Psoas muscle (tissue), 8 donors: ENCODE results near the gene HPSE2. TPM values are rescaled to one million over a fixed set of nuclear protein-coding genes. Genes with fewer than 3 reads are reported as not detected.
"Not testable (repeated sequence)": the region's sequence is repeated elsewhere in the genome, so short reads cannot be mapped to it uniquely, and the experiment has no call there.

Source experiments
- ATAC-seq, 4 donors: fragments of 200-7000 bp; cut with Tn5 transposase; one replicate each; pipeline ENCODE4 v1.9.1; 2020; ENCODE audit warnings: moderate library complexity in 3 of 4, mild to moderate bottlenecking in 2 of 4
- DNase-seq, 2 donors: peaks; one replicate each; pipeline ENCODE4 v3.0.0-alpha.2; 2020
- H3K27ac ChIP-seq: fragments of 200-600 bp; one replicate; pipeline ENCODE4 v1.8.0; 2022
- H3K27me3 ChIP-seq, 3 donors: fragments of 200-600 bp in 1 of 3; one replicate each; pipeline versions ENCODE4 v1.6.1 to v1.8.0; 2013 to 2022; ENCODE audit warnings: low read length in 2 of 3, mild to moderate bottlenecking in 2 of 3, moderate library complexity in 1 of 3; ENCODE audit not compliant: insufficient read depth in 3 of 3
- H3K36me3 ChIP-seq, 2 donors: fragments of 200-600 bp in 1 of 2; one replicate each; pipeline versions ENCODE4 v1.6.1 to v1.8.0; 2013 to 2022; ENCODE audit warnings: low read depth in 1 of 2, mild to moderate bottlenecking in 1 of 2, moderate library complexity in 1 of 2; ENCODE audit not compliant: insufficient read depth in 1 of 2
- H3K4me1 ChIP-seq: fragments of 200-600 bp; one replicate; pipeline ENCODE4 v1.8.0; 2022
- H3K4me3 ChIP-seq: fragments of 200-600 bp; one replicate; pipeline ENCODE4 v1.8.0; 2022; ENCODE audit warnings: mild to moderate bottlenecking
- H3K9me3 ChIP-seq: fragments of 200-600 bp; one replicate; pipeline ENCODE4 v1.8.0; 2022
- WGBS, 3 donors: extraction: QIAGEN DNeasy Blood & Tissue Kit; methylation state at CpG; one replicate each; pipeline versions ENCODE4 v1.1.6 to v1.1.7; 2013; 5-methylcytosine and 5-hydroxymethylcytosine counted together
- intact Hi-C, 2 donors: fragments of 100-400 bp; cut with DNase I; formaldehyde crosslinking; loops; one replicate each; pipeline versions ENCODE4 v1.11.0 to v1.14.2; 2022
- polyA plus RNA-seq, 3 donors: library from polyadenylated mRNA; stranded (reverse); fragments of 200-250 nt; gene quantifications; one replicate each; pipeline ENCODE4 v1.2.3, GENCODE V29; 2013
- total RNA-seq, 4 donors: library from RNA; stranded (reverse); fragmentation: NEBNext Ultra II Directional in 2 of 4; extraction: Animal tissue kit (Norgen Biotek cat#: 25700) in 2 of 4; gene quantifications; one replicate each; pipeline versions ENCODE4 v1.2.1 to v1.2.4, GENCODE V29; 2021 to 2023
- TF ChIP-seq, protein P1 (sequence below): fragments of 200-600 bp; IDR thresholded peaks from one replicate; pipeline ENCODE4 v1.8.0; 2022; ENCODE audit warnings: antibody characterized with exemption
- donor health status: healthy with polysubstance abuse.
- donor health status: DM: no; HTN: no; CAD: no; lungs with moderate emphysema.
- donor health status: Bipolar disorder and iron deficiency.
- donor health status: healthy.
- donor health status: DM: yes; HTN: yes; CAD: no.
- donor health status: DM: no; HTN: no; CAD: no.
- donor health status: DM: no; HTN: no; CAD: no.
- donor health status: DM: yes; HTN: yes; CAD: no.

HPSE2 gene
- total and polyA plus RNA-seq, 7 donors = 0.01 to 0.17 (median 0.03) TPM; not detected in 4

DNA sequence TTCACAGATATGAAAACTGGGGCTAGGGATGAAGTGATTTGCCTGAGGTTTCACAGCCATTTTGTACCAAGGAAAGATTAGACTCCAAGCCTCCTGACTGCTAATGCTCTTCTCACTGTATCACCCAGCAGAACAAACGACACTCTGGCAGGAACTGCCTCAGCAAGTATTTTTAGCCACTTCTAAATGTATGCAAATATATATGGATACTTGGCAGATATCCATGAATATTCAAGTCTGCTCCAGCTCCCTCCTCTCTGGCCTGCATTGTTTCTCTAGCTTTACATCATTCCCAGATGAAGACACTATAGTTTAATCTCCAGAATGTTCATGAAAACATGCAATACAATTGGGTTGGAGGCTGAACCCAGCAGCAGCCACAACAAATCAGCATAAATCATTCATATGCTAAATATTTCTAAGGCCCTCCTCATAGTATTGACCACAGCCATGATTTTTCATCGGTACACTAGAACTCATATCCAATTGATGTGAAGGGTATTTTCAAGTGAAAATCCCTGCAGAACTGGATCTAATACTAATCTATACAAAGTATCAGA is 65.5 kb downstream of the HPSE2 start:
- no peak for DNase-seq
- 40 to 54% (median 48%) methylated on average over 2 of the region's 2 CpGs for WGBS, 3 donors

DNA sequence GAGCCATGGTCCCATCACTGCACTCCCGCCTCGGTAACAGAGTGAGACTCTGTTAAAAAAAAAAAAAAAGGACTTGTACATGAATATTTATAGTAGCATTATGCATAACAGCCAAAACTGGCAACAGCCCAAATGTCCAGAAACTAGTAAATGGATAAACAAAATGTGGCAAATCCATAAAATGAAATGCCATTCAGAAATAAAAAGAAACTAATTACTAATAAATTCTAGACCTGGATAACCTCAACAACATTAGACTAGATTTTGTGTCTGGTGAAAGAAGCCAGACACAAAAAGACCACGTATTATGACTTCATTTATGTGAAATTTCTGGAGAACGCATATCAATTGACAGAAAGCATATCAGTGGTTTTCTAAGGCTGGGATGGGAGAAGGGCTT is 74.5 kb downstream of the HPSE2 start:
- no peaks in the 10 kb centered on the region for H3K36me3 ChIP-seq
- WGBS, 3 donors = 71 to 81% (median 76%) methylated on average over 4 of the region's 4 CpGs
- no peaks in the 10 kb centered on the region for H3K4me1 ChIP-seq
- TF ChIP-seq, protein P1, sequence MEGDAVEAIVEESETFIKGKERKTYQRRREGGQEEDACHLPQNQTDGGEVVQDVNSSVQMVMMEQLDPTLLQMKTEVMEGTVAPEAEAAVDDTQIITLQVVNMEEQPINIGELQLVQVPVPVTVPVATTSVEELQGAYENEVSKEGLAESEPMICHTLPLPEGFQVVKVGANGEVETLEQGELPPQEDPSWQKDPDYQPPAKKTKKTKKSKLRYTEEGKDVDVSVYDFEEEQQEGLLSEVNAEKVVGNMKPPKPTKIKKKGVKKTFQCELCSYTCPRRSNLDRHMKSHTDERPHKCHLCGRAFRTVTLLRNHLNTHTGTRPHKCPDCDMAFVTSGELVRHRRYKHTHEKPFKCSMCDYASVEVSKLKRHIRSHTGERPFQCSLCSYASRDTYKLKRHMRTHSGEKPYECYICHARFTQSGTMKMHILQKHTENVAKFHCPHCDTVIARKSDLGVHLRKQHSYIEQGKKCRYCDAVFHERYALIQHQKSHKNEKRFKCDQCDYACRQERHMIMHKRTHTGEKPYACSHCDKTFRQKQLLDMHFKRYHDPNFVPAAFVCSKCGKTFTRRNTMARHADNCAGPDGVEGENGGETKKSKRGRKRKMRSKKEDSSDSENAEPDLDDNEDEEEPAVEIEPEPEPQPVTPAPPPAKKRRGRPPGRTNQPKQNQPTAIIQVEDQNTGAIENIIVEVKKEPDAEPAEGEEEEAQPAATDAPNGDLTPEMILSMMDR = no peak
- no peaks in the 10 kb centered on the region for H3K9me3 ChIP-seq
- H3K27me3 ChIP-seq = no peaks in the 10 kb centered on the region
- DNase-seq (no peak), ATAC-seq (no peak)
- no peak overlapping the region for H3K27ac ChIP-seq
- no peak overlapping the region for H3K4me3 ChIP-seq
- intact Hi-C loops = no loop called here

More for the DNA sequence above, 65.5 kb downstream of the HPSE2 start:
- H3K4me1 ChIP-seq = no peaks in the 10 kb centered on the region
- H3K4me3 ChIP-seq = no peak overlapping the region
- no peaks in the 10 kb centered on the region for H3K27me3 ChIP-seq
- intact Hi-C loops = no loop called here
- H3K9me3 ChIP-seq = no peaks in the 10 kb centered on the region
- H3K27ac ChIP-seq = no peak overlapping the region
- no peak for ATAC-seq
- H3K36me3 ChIP-seq = no peaks in the 10 kb centered on the region
- TF ChIP-seq, protein P1 = no peak

DNA sequence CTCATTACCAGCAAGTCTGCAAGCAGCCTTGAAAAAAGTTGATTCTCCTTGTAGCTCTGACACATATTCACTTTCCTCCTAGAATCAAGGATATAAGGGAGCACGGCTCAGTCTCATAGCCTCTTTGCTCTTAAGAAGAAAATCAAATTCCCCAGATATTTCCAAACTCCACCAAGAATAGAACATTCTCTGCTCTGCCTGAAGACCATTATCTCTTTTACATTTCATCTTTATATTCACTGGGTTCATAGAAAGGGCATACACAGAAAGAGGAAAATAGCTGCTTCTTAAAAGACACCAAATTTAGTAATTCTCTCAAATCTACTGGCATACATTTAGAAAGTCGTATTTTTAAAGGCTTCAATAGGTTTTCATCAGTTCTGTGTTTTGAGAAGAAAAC is 92.0 kb downstream of the HPSE2 start:
- Histone ChIP-seq H3K27me3 (no peaks in the 10 kb centered on the region), H3K27ac (no peak overlapping the region), H3K9me3 (no peaks in the 10 kb centered on the region), H3K4me1 (no peaks in the 10 kb centered on the region), H3K36me3 (no peaks in the 10 kb centered on the region), H3K4me3 (no peak overlapping the region)
- intact Hi-C loops = no loop called here
- DNase-seq (no peak), ATAC-seq (no peak)
- TF ChIP-seq, protein P1 = no peak
- 52 to 73% (median 57%) methylated on average over 2 of the region's 2 CpGs for WGBS, 3 donors

DNA sequence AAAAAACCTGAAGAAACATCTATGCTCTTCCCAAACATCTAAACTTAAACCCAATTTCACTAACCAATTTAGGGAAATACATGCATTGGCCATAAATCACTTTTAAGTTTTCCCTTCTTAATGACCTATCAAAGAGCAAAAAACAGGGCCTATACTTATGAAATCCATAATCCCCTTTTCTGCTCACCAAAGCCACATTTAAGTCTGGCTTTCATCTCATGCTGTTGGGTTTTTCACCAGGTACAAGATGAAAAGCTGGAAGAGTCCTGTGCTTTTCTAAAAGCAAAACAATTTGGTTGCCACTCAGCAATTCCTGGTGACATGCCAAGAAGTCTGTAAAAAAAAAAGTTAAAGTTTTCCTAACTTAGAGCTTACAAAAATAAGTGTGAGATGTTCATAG is 92.6 kb downstream of the HPSE2 start:
- Histone ChIP-seq H3K27ac (no peak overlapping the region), H3K9me3 (no peaks in the 10 kb centered on the region), H3K27me3 (no peaks in the 10 kb centered on the region), H3K36me3 (no peaks in the 10 kb centered on the region), H3K4me3 (no peak overlapping the region), H3K4me1 (no peaks in the 10 kb centered on the region)
- ATAC-seq = no peak
- DNase-seq = no peak
- TF ChIP-seq, protein P1 = no peak
- intact Hi-C loops = no loop called here

DNA sequence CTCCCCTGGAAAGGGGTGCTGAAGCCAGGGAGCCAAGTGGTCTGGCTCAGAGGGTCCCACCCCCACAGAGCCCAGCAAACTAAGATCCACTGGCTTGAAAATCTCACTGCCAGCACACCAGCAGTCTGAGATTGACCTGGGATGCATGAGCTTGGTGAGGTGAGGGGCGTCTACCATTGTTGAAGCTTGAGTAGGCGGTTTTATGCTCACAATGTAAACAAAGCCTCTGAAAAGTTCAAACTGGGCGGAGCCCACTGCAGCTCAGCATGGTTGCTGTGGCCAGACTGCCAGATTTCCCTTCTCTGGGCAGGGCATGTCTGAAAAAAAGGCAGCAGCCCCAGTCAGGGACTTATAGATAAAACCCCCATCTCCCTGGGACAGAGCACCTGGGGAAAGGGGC is 102.8 kb downstream of the HPSE2 start:
- ATAC-seq, H3K9me3 ChIP-seq, H3K36me3 ChIP-seq, DNase-seq, intact Hi-C loops, H3K4me3 ChIP-seq, H3K4me1 ChIP-seq, H3K27me3 ChIP-seq, H3K27ac ChIP-seq: not testable (repeated sequence)
- 40 to 61% (median 55%) methylated on average over 3 of the region's 3 CpGs for WGBS, 3 donors
